Upper lobe of right lung (tissue), 1 donor: ENCODE results near the gene CORO2A. TPM values are rescaled to one million over a fixed set of nuclear protein-coding genes. Genes with fewer than 3 reads are reported as not detected.

Experiments used
- ATAC-seq: fragments of 200-7000 bp; cut with Tn5 transposase; one replicate; pipeline ENCODE4 v1.9.1; 2020; ENCODE audit warnings: mild to moderate bottlenecking, moderate library complexity
- DNase-seq: peaks from one replicate; pipeline ENCODE4 v3.0.0-alpha.2; 2020
- H3K27ac ChIP-seq: fragments of 200-600 bp; one replicate; pipeline ENCODE4 v1.8.0; 2022
- H3K27me3 ChIP-seq: fragments of 200-600 bp; one replicate; pipeline ENCODE4 v1.8.0; 2022; ENCODE audit warnings: mild to moderate bottlenecking
- H3K36me3 ChIP-seq: fragments of 200-600 bp; one replicate; pipeline ENCODE4 v1.8.0; 2022
- H3K4me1 ChIP-seq: fragments of 200-600 bp; one replicate; pipeline ENCODE4 v1.8.0; 2022
- H3K4me3 ChIP-seq: fragments of 200-600 bp; one replicate; pipeline ENCODE4 v1.8.0; 2022; ENCODE audit warnings: mild to moderate bottlenecking
- H3K9me3 ChIP-seq: fragments of 200-600 bp; one replicate; pipeline ENCODE4 v1.8.0; 2022
- intact Hi-C: fragments of 100-400 bp; cut with DNase I; formaldehyde crosslinking; loops from one replicate; pipeline ENCODE4 v1.11.0; 2022
- total RNA-seq: library from RNA; stranded (reverse); fragmentation: NEBNext Ultra II Directional; extraction: Animal tissue kit (Norgen Biotek cat#: 25700); gene quantifications from one replicate; pipeline ENCODE4 v1.2.1, GENCODE V29; 2021
- TF ChIP-seq, protein P1 (sequence below): fragments of 200-600 bp; IDR thresholded peaks from one replicate; pipeline ENCODE4 v1.8.0; 2022; ENCODE audit warnings: antibody characterized with exemption
- donor health status: DM: no; HTN: yes; CAD: no; lungs with severe emphysema.

CORO2A gene
- total RNA-seq, 1 donor from 2014 or later = 20.0 TPM

GRCh38 chr9:98099898-98100297, 92.5 kb downstream of the CORO2A start:
- H3K27ac ChIP-seq = peak overlapping the region; percentile 5
- no peaks in the 10 kb centered on the region for H3K27me3 ChIP-seq
- TF ChIP-seq, protein P1, sequence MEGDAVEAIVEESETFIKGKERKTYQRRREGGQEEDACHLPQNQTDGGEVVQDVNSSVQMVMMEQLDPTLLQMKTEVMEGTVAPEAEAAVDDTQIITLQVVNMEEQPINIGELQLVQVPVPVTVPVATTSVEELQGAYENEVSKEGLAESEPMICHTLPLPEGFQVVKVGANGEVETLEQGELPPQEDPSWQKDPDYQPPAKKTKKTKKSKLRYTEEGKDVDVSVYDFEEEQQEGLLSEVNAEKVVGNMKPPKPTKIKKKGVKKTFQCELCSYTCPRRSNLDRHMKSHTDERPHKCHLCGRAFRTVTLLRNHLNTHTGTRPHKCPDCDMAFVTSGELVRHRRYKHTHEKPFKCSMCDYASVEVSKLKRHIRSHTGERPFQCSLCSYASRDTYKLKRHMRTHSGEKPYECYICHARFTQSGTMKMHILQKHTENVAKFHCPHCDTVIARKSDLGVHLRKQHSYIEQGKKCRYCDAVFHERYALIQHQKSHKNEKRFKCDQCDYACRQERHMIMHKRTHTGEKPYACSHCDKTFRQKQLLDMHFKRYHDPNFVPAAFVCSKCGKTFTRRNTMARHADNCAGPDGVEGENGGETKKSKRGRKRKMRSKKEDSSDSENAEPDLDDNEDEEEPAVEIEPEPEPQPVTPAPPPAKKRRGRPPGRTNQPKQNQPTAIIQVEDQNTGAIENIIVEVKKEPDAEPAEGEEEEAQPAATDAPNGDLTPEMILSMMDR = no peak
- peaks cover 14% of the 10 kb centered on the region for H3K4me1 ChIP-seq
- no peak for ATAC-seq
- peaks cover 3% of the 10 kb centered on the region for H3K36me3 ChIP-seq
- intact Hi-C loops = no loop called here
- DNase-seq = no peak
- no peaks in the 10 kb centered on the region for H3K9me3 ChIP-seq
- no peak overlapping the region for H3K4me3 ChIP-seq

DNA sequence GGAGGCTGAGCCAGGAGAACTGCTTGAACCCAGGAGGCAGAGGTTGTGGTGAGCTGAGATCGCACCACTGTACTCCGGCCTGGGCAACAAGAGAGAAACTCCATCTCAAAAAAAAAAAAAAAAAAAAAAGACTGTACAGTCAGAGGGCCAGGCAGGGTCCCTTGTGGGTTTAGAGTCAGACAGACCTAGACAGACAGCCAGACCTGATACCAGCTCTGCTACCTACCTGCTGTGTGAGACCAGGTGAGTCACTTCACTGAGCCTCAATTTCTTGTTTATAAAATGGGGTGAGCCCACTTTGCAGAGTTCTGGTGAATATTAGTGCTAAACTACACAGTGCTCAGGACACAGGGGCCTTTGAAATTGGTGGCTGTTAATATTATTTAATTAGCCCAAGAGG, 93.1 kb downstream of the CORO2A start:
- ATAC-seq (no peak), DNase-seq (no peak)
- H3K4me1 ChIP-seq = peaks cover 14% of the 10 kb centered on the region
- H3K27ac ChIP-seq = no peak overlapping the region
- no peak overlapping the region for H3K4me3 ChIP-seq
- no peaks in the 10 kb centered on the region for H3K9me3 ChIP-seq
- TF ChIP-seq, protein P1 = no peak
- H3K27me3 ChIP-seq = no peaks in the 10 kb centered on the region
- peaks cover 3% of the 10 kb centered on the region for H3K36me3 ChIP-seq
- intact Hi-C loops = no loop called here

DNA sequence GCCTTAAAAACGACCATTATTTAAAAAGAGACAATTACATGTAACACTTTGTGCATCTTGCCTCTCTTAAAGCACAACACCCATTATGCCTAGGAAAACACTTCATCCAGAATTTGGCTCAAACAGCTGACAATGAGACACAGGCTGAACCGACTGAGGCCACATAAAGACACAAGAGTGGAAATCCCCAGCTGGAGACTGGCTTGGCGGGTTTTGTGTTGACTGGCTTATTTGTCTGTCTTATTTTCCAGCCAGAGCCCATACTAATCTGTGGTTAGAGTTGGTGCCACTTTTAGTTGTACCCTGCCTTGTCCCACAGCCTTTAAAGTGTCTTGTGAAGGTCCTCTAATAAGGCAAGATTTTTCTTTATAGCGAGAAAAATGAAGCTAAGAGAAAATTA, 94.6 kb downstream of the CORO2A start:
- TF ChIP-seq, protein P1 = no peak
- Histone ChIP-seq H3K4me3 (no peak overlapping the region), H3K27ac (no peak overlapping the region), H3K27me3 (no peaks in the 10 kb centered on the region), H3K36me3 (peaks cover 3% of the 10 kb centered on the region), H3K4me1 (peaks cover 14% of the 10 kb centered on the region), H3K9me3 (no peaks in the 10 kb centered on the region)
- ATAC-seq (no peak), DNase-seq (no peak)
- intact Hi-C loops = no loop called here

DNA sequence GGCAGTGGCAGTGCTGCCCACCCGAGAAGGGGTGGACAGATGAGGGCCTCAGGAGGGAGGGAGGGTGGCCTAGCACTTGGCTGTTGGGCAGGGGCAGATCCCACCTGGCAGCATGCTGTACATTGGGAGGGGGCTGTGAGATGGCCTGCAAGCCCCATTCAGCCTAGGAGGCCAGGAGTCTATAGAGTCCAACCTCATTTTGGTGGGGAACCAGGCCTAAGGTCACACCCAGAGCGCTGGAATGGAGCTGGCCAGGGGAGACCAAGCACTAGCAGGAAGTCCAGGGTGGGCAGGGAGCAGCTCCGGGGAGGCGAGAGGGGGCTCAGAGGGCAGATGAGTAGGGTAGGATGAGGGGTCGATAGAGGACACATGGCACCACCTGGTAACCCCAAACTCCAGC, 96.3 kb downstream of the CORO2A start:
- TF ChIP-seq, protein P1 = no peak
- H3K4me3 ChIP-seq = no peak overlapping the region
- no peaks in the 10 kb centered on the region for H3K27me3 ChIP-seq
- H3K27ac ChIP-seq = no peak overlapping the region
- DNase-seq = no peak
- no peaks in the 10 kb centered on the region for H3K9me3 ChIP-seq
- peaks cover 3% of the 10 kb centered on the region for H3K36me3 ChIP-seq
- ATAC-seq = no peak
- intact Hi-C loops = no loop called here
- no peaks in the 10 kb centered on the region for H3K4me1 ChIP-seq

- Histone ChIP-seq H3K9me3 (no peaks in the 10 kb centered on the region), H3K4me1 (no peaks in the 10 kb centered on the region), H3K36me3 (peaks cover 3% of the 10 kb centered on the region), H3K27me3 (no peaks in the 10 kb centered on the region), H3K4me3 (no peak overlapping the region), H3K27ac (no peak overlapping the region)
- TF ChIP-seq, protein P1 = no peak
- ATAC-seq (no peak), DNase-seq (no peak)
- intact Hi-C loops = no loop called here
Observed at GRCh38 chr9:98095401-98095800, 97.0 kb downstream of the CORO2A start.

- TF ChIP-seq, protein P1 = no peak
- H3K27me3 ChIP-seq = no peaks in the 10 kb centered on the region
- no peak overlapping the region for H3K27ac ChIP-seq
- intact Hi-C loops = no loop called here
- no peaks in the 10 kb centered on the region for H3K4me1 ChIP-seq
- no peaks in the 10 kb centered on the region for H3K9me3 ChIP-seq
- H3K4me3 ChIP-seq = no peak overlapping the region
- peaks cover 3% of the 10 kb centered on the region for H3K36me3 ChIP-seq
- DNase-seq (no peak), ATAC-seq (no peak)
Observed at GRCh38 chr9:98094851-98095250, 97.6 kb downstream of the CORO2A start.
